ENCODE data around the gene NUP54.

Gene NUP54

GRCh38 chr4:76195326-76195725 lies 47.1 kb upstream of the NUP54 start:
- DNase-seq: no peak
- Histone ChIP-seq H3K4me1 (ENCODE audit: low read length) (peaks cover 30% of the 10 kb centered on the region), H3K36me3 (replicated peaks; ENCODE audit: insufficient read depth, low read length) (0 out of 2 replicates have a peak, but pooled peaks cover 18% of the 10 kb centered on the region), H2AFZ (ENCODE audit: low read length) (no peak overlapping the region), H3K9ac (ENCODE audit: low read length) (no peak overlapping the region), H3K9me2 (replicated peaks; ENCODE audit: insufficient read depth, low read length) (no peaks in the 10 kb centered on the region), H3K4me2 (ENCODE audit: low read depth, low read length) (no peak overlapping the region), H3K9me3 (replicated peaks; ENCODE audit: insufficient read depth, low read length) (no peaks in the 10 kb centered on the region), H3K27ac (ENCODE audit: low read length) (no peak overlapping the region), H3K27me3 (replicated peaks; ENCODE audit: insufficient read depth, low read length) (no peaks in the 10 kb centered on the region), H4K20me1 (ENCODE audit: insufficient read depth, low read length) (no peaks in the 10 kb centered on the region), H3K4me3 (ENCODE audit: low read length) (no peak overlapping the region), H3F3A (ENCODE audit: insufficient read depth, low read length) (peaks cover 38% of the 10 kb centered on the region), H3K79me2 (ENCODE audit: low read length) (peaks cover 71% of the 10 kb centered on the region)
- TF ChIP-seq EZH2 (optimal IDR thresholded peaks at IDR 0.05; ENCODE audit: low read depth, low read length): no peak
- TF ChIP-seq EZH2phosphoT487 (IDR thresholded peaks at IDR 0.05; ENCODE audit: low read length): no peak
- TF ChIP-seq, protein P1, sequence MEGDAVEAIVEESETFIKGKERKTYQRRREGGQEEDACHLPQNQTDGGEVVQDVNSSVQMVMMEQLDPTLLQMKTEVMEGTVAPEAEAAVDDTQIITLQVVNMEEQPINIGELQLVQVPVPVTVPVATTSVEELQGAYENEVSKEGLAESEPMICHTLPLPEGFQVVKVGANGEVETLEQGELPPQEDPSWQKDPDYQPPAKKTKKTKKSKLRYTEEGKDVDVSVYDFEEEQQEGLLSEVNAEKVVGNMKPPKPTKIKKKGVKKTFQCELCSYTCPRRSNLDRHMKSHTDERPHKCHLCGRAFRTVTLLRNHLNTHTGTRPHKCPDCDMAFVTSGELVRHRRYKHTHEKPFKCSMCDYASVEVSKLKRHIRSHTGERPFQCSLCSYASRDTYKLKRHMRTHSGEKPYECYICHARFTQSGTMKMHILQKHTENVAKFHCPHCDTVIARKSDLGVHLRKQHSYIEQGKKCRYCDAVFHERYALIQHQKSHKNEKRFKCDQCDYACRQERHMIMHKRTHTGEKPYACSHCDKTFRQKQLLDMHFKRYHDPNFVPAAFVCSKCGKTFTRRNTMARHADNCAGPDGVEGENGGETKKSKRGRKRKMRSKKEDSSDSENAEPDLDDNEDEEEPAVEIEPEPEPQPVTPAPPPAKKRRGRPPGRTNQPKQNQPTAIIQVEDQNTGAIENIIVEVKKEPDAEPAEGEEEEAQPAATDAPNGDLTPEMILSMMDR (IDR thresholded peaks at IDR 0.05; ENCODE audit: low read length): no peak

DNA sequence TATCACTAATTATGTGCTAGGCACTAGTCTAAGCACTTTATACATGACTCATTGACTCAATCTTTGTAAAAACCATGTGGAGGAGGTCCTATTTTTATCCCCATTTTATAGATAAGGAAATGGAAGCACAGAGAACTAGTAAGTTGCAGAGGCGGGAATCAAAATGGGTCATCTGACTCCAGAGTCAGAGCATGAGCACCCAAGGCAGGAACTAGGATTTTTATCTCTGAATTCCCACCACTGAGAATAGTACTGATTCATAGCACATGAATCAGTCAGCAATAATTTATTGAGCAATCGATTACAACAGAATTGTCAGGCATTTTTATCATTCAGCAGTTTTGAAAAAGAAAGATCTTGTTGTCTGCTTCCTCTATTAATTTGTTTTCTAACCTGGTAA lies 46.1 kb upstream of the NUP54 start:
- Histone ChIP-seq H3K9me3 (replicated peaks; ENCODE audit: insufficient read depth, low read length) (no peaks in the 10 kb centered on the region), H3K9me2 (replicated peaks; ENCODE audit: insufficient read depth, low read length) (no peaks in the 10 kb centered on the region), H3K79me2 (ENCODE audit: low read length) (peaks cover 80% of the 10 kb centered on the region), H3K4me3 (ENCODE audit: low read length) (no peak overlapping the region), H3K27ac (ENCODE audit: low read length) (no peak overlapping the region), H3F3A (ENCODE audit: insufficient read depth, low read length) (peaks cover 29% of the 10 kb centered on the region), H3K36me3 (replicated peaks; ENCODE audit: insufficient read depth, low read length) (0 out of 2 replicates have a peak, but pooled peaks cover 18% of the 10 kb centered on the region), H3K4me2 (ENCODE audit: low read depth, low read length) (no peak overlapping the region), H2AFZ (ENCODE audit: low read length) (no peak overlapping the region), H3K9ac (ENCODE audit: low read length) (no peak overlapping the region), H3K4me1 (ENCODE audit: low read length) (peaks cover 28% of the 10 kb centered on the region), H4K20me1 (ENCODE audit: insufficient read depth, low read length) (no peaks in the 10 kb centered on the region), H3K27me3 (replicated peaks; ENCODE audit: insufficient read depth, low read length) (no peaks in the 10 kb centered on the region)
- DNase-seq: no peak
- TF ChIP-seq, protein P1 (IDR thresholded peaks at IDR 0.05; ENCODE audit: low read length): no peak
- TF ChIP-seq EZH2phosphoT487 (IDR thresholded peaks at IDR 0.05; ENCODE audit: low read length) (no peak), EZH2 (optimal IDR thresholded peaks at IDR 0.05; ENCODE audit: low read depth, low read length) (no peak)

GRCh38 chr4:76192236-76192635 lies 44.0 kb upstream of the NUP54 start:
- no peaks in the 10 kb centered on the region for H3K27me3 ChIP-seq (replicated peaks; ENCODE audit: insufficient read depth, low read length)
- H3K9me2 ChIP-seq (replicated peaks; ENCODE audit: insufficient read depth, low read length): no peaks in the 10 kb centered on the region
- H3K9ac ChIP-seq (ENCODE audit: low read length): no peak overlapping the region
- H3K4me3 ChIP-seq (ENCODE audit: low read length): no peak overlapping the region
- no peaks in the 10 kb centered on the region for H3K9me3 ChIP-seq (replicated peaks; ENCODE audit: insufficient read depth, low read length)
- no peak overlapping the region for H2AFZ ChIP-seq (ENCODE audit: low read length)
- TF ChIP-seq EZH2 (optimal IDR thresholded peaks at IDR 0.05; ENCODE audit: low read depth, low read length) (no peak), EZH2phosphoT487 (IDR thresholded peaks at IDR 0.05; ENCODE audit: low read length) (no peak)
- TF ChIP-seq, protein P1 (IDR thresholded peaks at IDR 0.05; ENCODE audit: low read length): no peak
- H3F3A ChIP-seq (ENCODE audit: insufficient read depth, low read length): peaks cover 8% of the 10 kb centered on the region
- peaks cover 10% of the 10 kb centered on the region for H3K4me1 ChIP-seq (ENCODE audit: low read length)
- H4K20me1 ChIP-seq (ENCODE audit: insufficient read depth, low read length): no peaks in the 10 kb centered on the region
- H3K36me3 ChIP-seq (replicated peaks; ENCODE audit: insufficient read depth, low read length): 0 out of 2 replicates have a peak, but pooled peaks cover 18% of the 10 kb centered on the region
- H3K27ac ChIP-seq (ENCODE audit: low read length): no peak overlapping the region
- no peak overlapping the region for H3K4me2 ChIP-seq (ENCODE audit: low read depth, low read length)
- DNase-seq: no peak
- H3K79me2 ChIP-seq (ENCODE audit: low read length): peaks cover 95% of the 10 kb centered on the region
